ENCODE data around the gene SLC22A31. TPM values are rescaled to one million over a fixed set of nuclear protein-coding genes. Genes with fewer than 3 reads are reported as not detected.
"Not testable (repeated sequence)": the region's sequence is repeated elsewhere in the genome, so short reads cannot be mapped to it uniquely, and the experiment has no call there.

Gene SLC22A31
- total and polyA plus RNA-seq, 5 donors: 0.05 to 0.69 (median 0.12) TPM; not detected in 2

GRCh38 chr16:89192186-89192955 lies 8.0 kb downstream of the SLC22A31 start:
- H3K9me3 ChIP-seq (ENCODE audit: control insufficient read depth, low read length); H3K4me1 ChIP-seq (ENCODE audit: control insufficient read depth, insufficient read depth, low read length); H3K27ac ChIP-seq (ENCODE audit: low read length); intact Hi-C loops (cut with DNase I); H3K27me3 ChIP-seq (ENCODE audit: control insufficient read depth, insufficient read depth): not testable (repeated sequence)
- DNase-seq: peak; percentile 78 to 93 (median 83)
- H3K4me3 ChIP-seq (ENCODE audit: low read length): peak overlapping the region; percentile 15
- WGBS: 3% methylated on average over 63 of the region's 63 CpGs
- peak; percentile 35 to 58 for ATAC-seq

- peak; percentile 1 to 6 for ATAC-seq
- no peaks in the 10 kb centered on the region for H3K27me3 ChIP-seq (ENCODE audit: control insufficient read depth, insufficient read depth)
- H3K4me1 ChIP-seq (ENCODE audit: control insufficient read depth, insufficient read depth, low read length): no peaks in the 10 kb centered on the region
- no peak for DNase-seq
- H3K9me3 ChIP-seq (ENCODE audit: control insufficient read depth, low read length): no peaks in the 10 kb centered on the region
- H3K27ac ChIP-seq (ENCODE audit: low read length): no peak overlapping the region
- 6% methylated on average over 19 of the region's 19 CpGs for WGBS
- intact Hi-C loops (cut with DNase I): no loop called here
- H3K4me3 ChIP-seq (ENCODE audit: low read length): peak overlapping the region; percentile 15
Observed at GRCh38 chr16:89191901-89192185, 8.5 kb downstream of the SLC22A31 start.

- Histone ChIP-seq H3K9me3 (ENCODE audit: control insufficient read depth, low read length) (no peaks in the 10 kb centered on the region), H3K27me3 (ENCODE audit: control insufficient read depth, insufficient read depth) (no peaks in the 10 kb centered on the region), H3K4me3 (ENCODE audit: low read length) (no peak overlapping the region), H3K4me1 (ENCODE audit: control insufficient read depth, insufficient read depth, low read length) (no peaks in the 10 kb centered on the region), H3K27ac (ENCODE audit: low read length) (no peak overlapping the region)
- 53% methylated on average over 44 of the region's 44 CpGs for WGBS
- intact Hi-C loops (cut with DNase I): no loop called here
- DNase-seq (peak; percentile 18 to 63 (median 58)), ATAC-seq (peak; percentile 2 to 7)
Observed at GRCh38 chr16:89191033-89191900, 9.1 kb downstream of the SLC22A31 start.

- peak in 2 of 3 donors; percentile 28 to 43 for DNase-seq
- H3K4me1 ChIP-seq (ENCODE audit: control insufficient read depth, insufficient read depth, low read length): no peaks in the 10 kb centered on the region
- no peaks in the 10 kb centered on the region for H3K27me3 ChIP-seq (ENCODE audit: control insufficient read depth, insufficient read depth)
- intact Hi-C loops (cut with DNase I): no loop called here
- 64% methylated on average over 28 of the region's 28 CpGs for WGBS
- H3K9me3 ChIP-seq (ENCODE audit: control insufficient read depth, low read length): no peaks in the 10 kb centered on the region
- H3K27ac ChIP-seq (ENCODE audit: low read length): no peak overlapping the region
- ATAC-seq: no peak
- no peak overlapping the region for H3K4me3 ChIP-seq (ENCODE audit: low read length)
Observed at GRCh38 chr16:89190150-89190958, 10.0 kb downstream of the SLC22A31 start.

- DNase-seq (peak in 2 of 3 donors; percentile 12 to 22), ATAC-seq (no peak)
- 64% methylated on average over 14 of the region's 14 CpGs for WGBS
- Histone ChIP-seq H3K4me3 (ENCODE audit: low read length) (no peak overlapping the region), H3K27ac (ENCODE audit: low read length) (no peak overlapping the region), H3K27me3 (ENCODE audit: control insufficient read depth, insufficient read depth) (no peaks in the 10 kb centered on the region), H3K4me1 (ENCODE audit: control insufficient read depth, insufficient read depth, low read length) (no peaks in the 10 kb centered on the region), H3K9me3 (ENCODE audit: control insufficient read depth, low read length) (no peaks in the 10 kb centered on the region)
- intact Hi-C loops (cut with DNase I): no loop called here
Observed at GRCh38 chr16:89189358-89190025, 10.8 kb downstream of the SLC22A31 start.

GRCh38 chr16:89188471-89189357 lies 11.6 kb downstream of the SLC22A31 start:
- H3K4me3 ChIP-seq (ENCODE audit: low read length); intact Hi-C loops (cut with DNase I); H3K27me3 ChIP-seq (ENCODE audit: control insufficient read depth, insufficient read depth); H3K9me3 ChIP-seq (ENCODE audit: control insufficient read depth, low read length); H3K4me1 ChIP-seq (ENCODE audit: control insufficient read depth, insufficient read depth, low read length); H3K27ac ChIP-seq (ENCODE audit: low read length); ATAC-seq: not testable (repeated sequence)
- DNase-seq: peak in 2 of 3 donors; percentile 8 to 29
- 94% methylated on average over 25 of the region's 25 CpGs for WGBS

GRCh38 chr16:89187770-89188392 lies 12.5 kb downstream of the SLC22A31 start:
- ATAC-seq (no peak), DNase-seq (peak in 2 of 3 donors; percentile 38 to 42)

GRCh38 chr16:89187032-89187769 lies 13.1 kb downstream of the SLC22A31 start:
- no peaks in the 10 kb centered on the region for H3K27me3 ChIP-seq (ENCODE audit: control insufficient read depth, insufficient read depth)
- 70% methylated on average over 19 of the region's 19 CpGs for WGBS
- H3K4me1 ChIP-seq (ENCODE audit: control insufficient read depth, insufficient read depth, low read length): no peaks in the 10 kb centered on the region
- H3K27ac ChIP-seq (ENCODE audit: low read length): no peak overlapping the region
- ATAC-seq (no peak), DNase-seq (peak in 2 of 3 donors; percentile 32 to 46)
- H3K9me3 ChIP-seq (ENCODE audit: control insufficient read depth, low read length): no peaks in the 10 kb centered on the region
- no peak overlapping the region for H3K4me3 ChIP-seq (ENCODE audit: low read length)
- intact Hi-C loops (cut with DNase I): no loop called here

More at GRCh38 chr16:89187770-89188392, 12.5 kb downstream of the SLC22A31 start:
- no peak overlapping the region for H3K4me3 ChIP-seq (ENCODE audit: low read length)
- no peak overlapping the region for H3K27ac ChIP-seq (ENCODE audit: low read length)
- no peaks in the 10 kb centered on the region for H3K9me3 ChIP-seq (ENCODE audit: control insufficient read depth, low read length)
- no peaks in the 10 kb centered on the region for H3K27me3 ChIP-seq (ENCODE audit: control insufficient read depth, insufficient read depth)
- no peaks in the 10 kb centered on the region for H3K4me1 ChIP-seq (ENCODE audit: control insufficient read depth, insufficient read depth, low read length)
- intact Hi-C loops (cut with DNase I): no loop called here
- WGBS: 72% methylated on average over 19 of the region's 19 CpGs

GRCh38 chr16:89186593-89187031 lies 13.7 kb downstream of the SLC22A31 start:
- ATAC-seq; intact Hi-C loops (cut with DNase I); H3K9me3 ChIP-seq (ENCODE audit: control insufficient read depth, low read length); H3K27me3 ChIP-seq (ENCODE audit: control insufficient read depth, insufficient read depth); H3K4me3 ChIP-seq (ENCODE audit: low read length); H3K4me1 ChIP-seq (ENCODE audit: control insufficient read depth, insufficient read depth, low read length); H3K27ac ChIP-seq (ENCODE audit: low read length): not testable (repeated sequence)
- DNase-seq: peak in 1 of 3 donors; percentile 16
- 92% methylated on average over 20 of the region's 20 CpGs for WGBS
